Stimulated activated CD8-positive, alpha-beta memory T cell treated with anti-CD3 and anti-CD28 coated beads, Interleukin-4, amount 100 ng/mL, for 48 hours (primary cell): ENCODE measurements around the gene PSMB8.

Experiments
- DNase-seq: peaks from one replicate; pipeline ENCODE4 v3.0.0-alpha.2; 2020

The PSMB8 gene

DNA sequence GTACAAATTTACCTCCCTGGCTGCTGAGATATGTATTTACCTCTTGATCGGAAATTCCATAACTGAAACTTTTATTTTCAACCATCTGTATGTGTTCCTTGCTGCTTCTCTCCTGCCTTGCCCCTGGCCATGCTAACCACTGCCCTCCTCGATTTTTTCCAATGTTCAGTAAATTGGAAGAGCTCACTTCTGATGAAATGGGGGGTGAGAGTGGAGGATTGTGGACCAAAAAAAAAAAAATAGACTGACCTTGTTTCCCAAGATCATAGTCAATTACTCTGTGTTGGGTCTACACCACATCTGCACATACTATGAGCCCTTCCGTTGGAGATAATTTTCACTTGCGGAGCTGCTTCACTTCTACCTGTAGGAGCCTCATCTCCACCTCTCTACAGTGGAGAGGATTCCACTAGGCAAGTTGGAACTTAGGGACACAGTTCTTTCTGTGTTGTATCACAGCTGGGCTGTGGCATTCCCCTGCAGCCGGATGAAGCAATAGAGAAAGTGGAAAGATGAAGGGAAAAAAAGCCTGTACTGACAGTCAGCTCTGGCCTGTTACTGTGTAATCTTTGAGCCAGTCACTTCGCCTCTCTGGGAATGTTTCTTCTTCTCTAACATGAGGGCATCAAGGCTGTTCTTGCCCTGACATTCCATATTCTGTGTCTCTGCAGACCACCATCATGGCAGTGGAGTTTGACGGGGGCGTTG is 11.8 kb upstream of the PSMB8 start:
- no peak for DNase-seq

GRCh38 chr6:32854376-32855178 is 10.7 kb upstream of the PSMB8 start:
- peak; percentile 74 for DNase-seq

GRCh38 chr6:32853541-32854375 is 9.9 kb upstream of the PSMB8 start, which contains the start of the genes PSMB9 and TAP1:
PSMB9 (plus strand) TSS chr6:32854192; CDS start chr6:32854230, 38 bp downstream.
TAP1 (minus strand) TSS chr6:32853704; CDS start chr6:32853636, 68 bp downstream.
- DNase-seq = peak; percentile 97

GRCh38 chr6:32852844-32853540 is 9.1 kb upstream of the PSMB8 start:
- peak; percentile 65 for DNase-seq

GRCh38 chr6:32852018-32852843 is 8.4 kb upstream of the PSMB8 start:
- peak; percentile 62 for DNase-seq

DNA sequence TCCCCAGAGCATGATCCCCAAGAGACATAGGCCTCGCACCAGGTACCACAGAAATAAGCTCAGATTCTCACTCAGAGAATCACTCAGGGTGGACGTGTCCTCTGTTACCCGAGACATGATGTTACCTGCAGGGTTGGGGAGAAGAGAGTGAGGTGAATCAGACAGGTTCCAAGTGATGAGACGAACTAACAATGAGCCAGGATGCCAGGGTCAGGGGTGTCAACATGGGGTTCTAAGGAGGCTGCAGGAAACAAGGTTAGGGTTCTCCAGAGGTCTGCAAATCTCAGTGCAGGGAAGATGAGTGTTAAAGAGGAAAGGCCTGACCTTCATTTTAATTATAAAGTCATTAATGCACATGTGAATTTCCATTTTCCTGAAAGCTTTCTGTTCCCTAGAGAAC is 7.2 kb upstream of the PSMB8 start:
- no peak for DNase-seq

GRCh38 chr6:32849126-32849525 is 5.3 kb upstream of the PSMB8 start:
- DNase-seq = no peak

DNA sequence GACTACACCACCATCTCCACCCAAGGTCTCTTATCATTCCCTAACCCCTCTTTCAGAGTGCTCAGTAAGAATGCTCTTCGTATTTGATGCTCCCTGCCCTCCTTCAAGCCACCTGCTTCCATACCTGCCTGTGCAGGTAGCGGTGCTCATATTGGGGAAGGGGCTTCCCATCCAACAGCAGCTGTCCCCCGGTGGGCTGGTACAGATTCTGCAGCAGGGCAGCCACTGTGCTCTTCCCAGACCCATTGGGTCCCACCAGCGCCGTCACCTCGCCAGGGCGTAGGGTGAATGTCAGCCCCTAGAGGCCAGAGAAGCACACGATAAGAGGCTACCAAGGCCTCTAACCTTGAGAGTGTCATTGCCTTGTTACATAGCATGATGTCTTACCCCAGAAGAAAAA is 3.9 kb upstream of the PSMB8 start:
- DNase-seq = no peak

GRCh38 chr6:32847004-32847403 is 3.2 kb upstream of the PSMB8 start:
- no peak for DNase-seq

DNA sequence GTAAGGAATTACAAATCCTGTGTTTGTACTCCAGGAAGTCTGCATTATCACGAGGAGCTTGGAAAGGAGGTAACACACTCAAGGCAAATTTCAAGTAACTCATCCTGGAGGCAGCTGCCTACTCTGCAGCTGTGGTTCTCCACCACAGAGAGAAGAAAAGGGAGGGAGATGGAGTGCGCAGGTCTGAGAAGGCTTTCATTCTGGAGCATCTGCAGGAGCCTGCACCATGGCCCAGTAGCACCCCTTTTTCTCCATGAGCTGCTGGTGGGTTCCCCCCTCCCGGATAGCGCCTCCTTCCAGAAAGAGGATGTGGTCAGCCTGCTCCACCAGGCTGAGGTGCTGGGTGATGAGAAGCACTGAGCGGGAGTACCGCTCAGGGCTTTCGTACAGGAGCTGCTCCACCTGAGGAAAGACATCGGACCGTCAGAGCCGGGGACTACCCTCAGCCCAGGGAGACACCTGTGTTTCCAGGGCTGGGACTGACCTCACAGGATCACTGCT is 1.6 kb upstream of the PSMB8 start:
- peak; percentile 70 for DNase-seq

DNA sequence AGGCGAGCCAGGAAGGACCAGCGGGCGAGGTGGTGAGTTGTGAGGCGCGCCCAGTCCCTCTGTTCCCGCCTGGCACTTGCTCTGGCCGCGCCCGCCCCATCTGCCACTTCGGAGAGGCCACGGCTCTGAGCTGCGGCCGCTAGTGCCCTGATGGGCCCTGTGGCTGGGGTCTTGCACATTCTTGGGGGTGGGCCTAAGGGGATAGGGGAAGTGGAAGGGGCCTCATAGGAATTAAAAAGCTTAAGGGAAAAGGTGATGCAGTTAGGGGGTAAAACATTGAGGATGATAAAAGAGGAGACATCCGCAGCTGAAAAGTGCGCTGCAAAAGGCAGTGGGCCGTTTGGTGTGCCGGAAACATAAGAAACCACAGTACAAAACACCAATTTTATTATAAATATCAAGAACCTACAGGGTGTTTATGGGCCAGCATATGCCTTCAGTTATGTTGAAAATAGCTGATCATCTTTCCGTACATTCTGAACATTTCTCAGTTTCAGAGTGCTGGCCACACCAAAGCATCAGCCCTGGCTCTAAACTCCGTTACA is 1.1 kb upstream of the PSMB8 start:
- no peak for DNase-seq

GRCh38 chr6:32843331-32843978 is 392 bp downstream of the PSMB8 start:
- DNase-seq = no peak

- no peak for DNase-seq
Measured at GRCh38 chr6:32842690-32843089, 1.2 kb downstream of the PSMB8 start.

DNA sequence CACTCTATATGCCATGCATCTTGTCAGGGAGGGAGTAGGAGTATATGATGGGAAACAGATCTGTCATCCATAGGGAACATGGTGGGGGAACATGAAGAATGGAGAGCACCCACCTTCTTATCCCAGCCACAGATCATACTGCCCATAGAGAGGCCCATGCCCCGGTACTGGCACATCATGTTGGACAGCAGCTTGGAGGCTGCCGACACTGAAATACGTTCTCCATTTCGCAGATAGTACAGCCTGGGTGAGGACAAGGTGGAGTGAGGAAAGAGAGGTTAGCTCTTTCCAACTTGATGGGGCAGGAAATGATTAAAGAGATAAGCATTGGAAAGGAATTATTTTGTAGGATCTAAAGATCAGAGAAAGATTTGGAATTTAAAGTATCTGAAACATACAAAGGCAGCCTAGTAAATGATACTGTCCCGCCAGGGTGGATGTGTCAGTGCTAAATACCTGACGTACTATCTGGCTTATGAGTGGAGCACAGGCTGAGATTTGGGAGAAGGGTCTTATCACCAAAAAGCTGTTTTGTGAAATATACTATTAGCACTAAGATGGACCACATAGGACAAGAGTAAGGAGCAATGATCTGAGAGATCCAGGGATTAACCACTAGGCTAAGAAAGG is 1.7 kb downstream of the PSMB8 start:
- no peak for DNase-seq

DNA sequence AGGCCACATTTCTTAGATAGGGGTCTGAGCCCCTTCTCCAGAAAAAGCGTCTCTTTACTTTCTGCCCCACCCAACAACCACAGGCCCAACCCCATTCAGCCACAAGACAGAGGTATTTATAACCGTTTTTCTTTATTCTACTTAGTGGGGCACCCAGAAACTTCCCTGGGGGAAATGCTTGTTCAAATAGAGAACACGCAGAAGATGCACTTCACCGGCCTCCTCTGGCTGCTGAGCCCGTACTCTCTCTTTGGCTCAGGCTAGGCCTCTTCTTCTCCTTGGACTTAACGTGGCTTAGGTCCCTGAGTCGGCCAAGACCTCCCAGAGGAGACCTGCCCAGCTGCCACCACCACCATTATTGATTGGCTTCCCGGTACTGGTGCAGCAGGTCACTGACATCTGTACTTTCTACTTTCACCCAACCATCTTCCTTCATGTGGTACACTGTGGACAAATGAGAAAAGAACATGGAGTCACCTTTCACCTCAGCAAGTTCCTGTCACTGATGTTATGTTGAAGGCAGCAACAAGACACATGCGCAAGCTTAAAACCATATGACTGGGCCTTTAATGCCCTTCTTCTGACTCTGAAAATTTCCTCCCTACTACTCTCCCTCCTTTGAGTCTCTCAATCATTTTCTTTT is 3.1 kb downstream of the PSMB8 start:
- DNase-seq = peak; percentile 65

GRCh38 chr6:32839356-32839755 is 4.5 kb downstream of the PSMB8 start:
- DNase-seq = no peak

DNA sequence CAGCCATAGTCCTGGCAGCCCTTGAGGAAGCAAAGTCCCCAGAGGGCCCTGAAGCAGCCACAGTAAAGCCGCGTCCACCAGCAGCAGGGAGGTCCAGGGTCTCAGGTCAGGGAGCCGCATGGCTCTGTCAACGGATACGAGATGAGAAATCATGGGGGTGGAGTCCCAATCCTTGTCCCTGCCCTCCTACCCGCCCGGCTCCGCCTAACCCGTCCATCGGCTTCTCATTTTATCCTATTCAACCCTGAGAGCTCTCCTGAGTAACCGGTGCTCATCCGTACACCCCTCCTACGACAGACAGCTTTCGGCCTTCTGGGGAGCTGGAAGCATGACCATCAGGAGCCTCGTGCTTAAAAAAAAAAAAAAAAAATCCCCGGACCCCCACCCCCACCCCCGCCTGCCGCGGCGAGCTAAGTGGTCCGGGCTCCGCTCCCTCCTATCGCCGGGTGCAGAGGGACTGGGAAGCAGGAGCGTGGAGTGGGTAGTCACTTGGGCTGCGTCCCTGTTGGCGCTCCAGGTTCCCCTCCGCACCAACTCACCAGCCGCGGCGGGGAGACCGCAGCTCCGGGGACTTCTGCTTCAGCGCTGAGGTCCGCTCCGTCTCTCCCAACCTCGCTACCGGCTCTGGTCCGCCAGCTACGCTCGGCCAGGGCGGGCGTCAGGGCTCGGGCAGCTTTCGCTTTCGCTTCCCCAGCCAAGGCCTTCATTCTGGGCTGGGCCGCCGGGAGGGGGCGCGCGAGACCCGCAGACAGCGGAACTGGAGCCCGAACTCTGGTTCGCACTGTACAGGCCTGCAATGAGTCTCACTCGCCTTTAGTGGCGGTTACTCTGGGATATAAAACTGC is 5.5 kb downstream of the PSMB8 start, which contains the start of gene TAP2:
Gene TAP2 (minus strand): TSS at position 626 of the 845 bp plus-strand sequence. CDS start 506 bp downstream, at position 120.
- DNase-seq = peak; percentile 99

GRCh38 chr6:32837651-32838113 is 6.2 kb downstream of the PSMB8 start:
- DNase-seq = no peak
